Thyroid gland (tissue), 4 donors: ENCODE data around the gene PSME4.

Experiments
- CTCF ChIP-seq, 6 experiments: fragments of 200-600 bp in 3 of 6; fragments of 450-650 bp in 3 of 6; sonication (generic) in 3 of 6; IDR thresholded peaks; one replicate each; pipeline ENCODE4 v1.5.1; 2016 to 2019; ENCODE audit warnings: antibody characterized with exemption in 6 of 6, mild to moderate bottlenecking in 2 of 6, inconsistent platforms in 1 of 6, moderate library complexity in 1 of 6
- POLR2A ChIP-seq, 2 donors: fragments of 450-650 bp; IDR thresholded peaks; one replicate each; pipeline ENCODE4 v1.6.1; 2017; ENCODE audit warnings: antibody characterized with exemption in 2 of 2, mild to moderate bottlenecking in 2 of 2, moderate library complexity in 1 of 2

- TF ChIP-seq CTCF (IDR thresholded peaks at IDR 0.05): no peak
- no peak for TF ChIP-seq POLR2A (IDR thresholded peaks at IDR 0.05)
Observed at GRCh38 chr2:53861824-53862223, 109.0 kb downstream of the PSME4 start.
